GM12878 (cell line): Measurements from ENCODE around the gene NDOR1. TPM values are rescaled to one million over a fixed set of nuclear protein-coding genes. Genes with fewer than 3 reads are reported as not detected.

Experiments used
- ATAC-seq: fragments of 200-7000 bp; cut with Tn5 transposase; 3 replicates; pipeline ENCODE4 v1.9.1; 2020; ENCODE audit warnings: mild to moderate bottlenecking, moderate library complexity
- BruUV-seq: library from RNA; stranded (reverse); fragments of 400-500 nt; replicated peaks from 2 replicates; lab custom pipeline; 2021; lab: Mats Ljungman, UMichigan
- CTCF ChIA-PET: fragments of 300-600 bp; sonication (Branson Sonifier 250); formaldehyde crosslinking; extraction: SDS; loops from one replicate; lab custom pipeline; 2021; ENCODE audit warnings: inconsistent platforms; lab: Yijun Ruan, JAX
- POLR2A ChIA-PET: fragments of 350-600 bp; formaldehyde crosslinking; extraction: SDS; loops from one replicate; lab custom pipeline; 2021; ENCODE audit warnings: inconsistent platforms; lab: Charles Lee
- RAD21 ChIA-PET: fragments of 300-600 bp; sonication (Branson Sonifier 250); formaldehyde crosslinking; loops from one replicate; lab custom pipeline; 2023; ENCODE audit warnings: antibody characterized with exemption; ENCODE audit not compliant: unreplicated experiment; lab: Charles Lee
- SMC1A ChIA-PET: fragments of 300-600 bp; sonication (Branson Sonifier 250); formaldehyde crosslinking; loops from one replicate; lab custom pipeline; 2023; ENCODE audit not compliant: unreplicated experiment, uncharacterized antibody; lab: Charles Lee
- DNase-seq: peaks from one replicate; pipeline ENCODE4 v3.0.0-alpha.2; 2011; ENCODE audit warnings: low read depth, low spot score
- FAIRE-seq: peaks from 3 replicates; lab custom pipeline; 2011; peaks lifted over from hg19 to GRCh38; lab: Jason Lieb, UNC
- H2AFZ ChIP-seq: 2 replicates; pipeline ENCODE4 v1.6.0; 2011; ENCODE audit warnings: low read depth, low read length, control low read depth; ENCODE audit not compliant: control insufficient read depth
- H3K27ac ChIP-seq: 2 replicates; pipeline ENCODE4 v1.5.1; 2011; ENCODE audit warnings: control low read depth; ENCODE audit not compliant: control insufficient read depth, insufficient read depth
- H3K27me3 ChIP-seq, 2 experiments: replicated peaks in 1 of 2; 2 replicates each; pipeline versions ENCODE4 v1.6.0 to v1.6.1; 2011; ENCODE audit warnings: low read length in 1 of 2; ENCODE audit not compliant: control insufficient read depth in 2 of 2, insufficient read depth in 2 of 2
- H3K36me3 ChIP-seq, 2 experiments: 2 replicates each; pipeline ENCODE4 v1.5.1; 2011; ENCODE audit warnings: low read length in 1 of 2; ENCODE audit not compliant: control insufficient read depth in 2 of 2, insufficient read depth in 2 of 2
- H3K4me1 ChIP-seq: 2 replicates; pipeline ENCODE4 v1.6.1; 2011; ENCODE audit warnings: mild to moderate bottlenecking, low read length, moderate library complexity, mixed read lengths; ENCODE audit not compliant: control insufficient read depth, insufficient read depth
- H3K4me2 ChIP-seq: 2 replicates; pipeline ENCODE4 v1.6.0; 2011; ENCODE audit warnings: control low read depth; ENCODE audit not compliant: control insufficient read depth, insufficient read depth
- H3K4me3 ChIP-seq: fragments of 200-600 bp; sonication (generic); 2 replicates; pipeline ENCODE4 v1.5.1; 2016
- H3K79me2 ChIP-seq: 2 replicates; pipeline ENCODE4 v1.6.0; 2011; ENCODE audit warnings: low read length; ENCODE audit not compliant: control insufficient read depth, insufficient read depth
- H3K9ac ChIP-seq: 2 replicates; pipeline ENCODE4 v1.8.0; 2011; ENCODE audit warnings: low read length, control low read depth, mixed read lengths; ENCODE audit not compliant: control insufficient read depth, insufficient read depth
- H3K9me3 ChIP-seq: replicated peaks from 3 replicates; pipeline ENCODE4 v1.5.1; 2011; ENCODE audit warnings: mild to moderate bottlenecking, low read length; ENCODE audit not compliant: control insufficient read depth, insufficient read depth
- H4K20me1 ChIP-seq: 2 replicates; pipeline ENCODE4 v1.6.0; 2011; ENCODE audit not compliant: control insufficient read depth, insufficient read depth
- CHD2 ChIP-seq: IDR thresholded peaks from 2 replicates; pipeline ENCODE4 v1.6.1; 2011; ENCODE audit warnings: low read depth, low read length, improper control_type of control experiment, borderline replicate concordance
- CREB1 ChIP-seq: IDR thresholded peaks from 2 replicates; pipeline ENCODE4 v1.6.1; 2012; ENCODE audit warnings: low read depth, mild to moderate bottlenecking, inconsistent platforms
- ETV6 ChIP-seq, 2 experiments: fragments of 450-650 bp in 1 of 2; IDR thresholded peaks in 1 of 2; conservative IDR thresholded peaks in 1 of 2; 2 replicates each; pipeline ENCODE4 v1.6.1; 2014; ENCODE audit warnings: antibody characterized with exemption in 1 of 2, borderline replicate concordance in 1 of 2, low read depth in 1 of 2, mild to moderate bottlenecking in 1 of 2, moderate library complexity in 1 of 2
- FOXM1 ChIP-seq: IDR thresholded peaks from 2 replicates; pipeline ENCODE4 v1.6.1; 2012; ENCODE audit warnings: low read depth, mild to moderate bottlenecking, inconsistent platforms, low read length, moderate library complexity
- HDAC2 ChIP-seq: fragments of 200-600 bp; sonication (generic); IDR thresholded peaks from 2 replicates; pipeline ENCODE4 v1.6.1; 2017
- MXI1 ChIP-seq: fragments of 150-350 bp; IDR thresholded peaks from 2 replicates; pipeline ENCODE4 v1.6.1; 2011; ENCODE audit warnings: low read depth, mild to moderate bottlenecking, inconsistent platforms, low read length, improper control_type of control experiment
- NR2C1 ChIP-seq: fragments of 450-650 bp; IDR thresholded peaks from 2 replicates; pipeline ENCODE4 v1.6.1; 2017; ENCODE audit warnings: antibody characterized with exemption, mild to moderate bottlenecking, moderate library complexity
- RELA ChIP-seq: fragments of 450-650 bp; IDR thresholded peaks from 2 replicates; pipeline ENCODE4 v1.8.0; 2014; ENCODE audit warnings: borderline replicate concordance; ENCODE audit not compliant: partially characterized antibody
- SRF ChIP-seq, 2 experiments: IDR thresholded peaks; 2 replicates each; pipeline ENCODE4 v1.6.1; 2011; ENCODE audit warnings: low read depth in 2 of 2, low read length in 2 of 2, mild to moderate bottlenecking in 1 of 2, moderate library complexity in 1 of 2
- STAT3 ChIP-seq: IDR thresholded peaks from 2 replicates; pipeline ENCODE4 v1.6.1; 2011; ENCODE audit warnings: low read depth, low read length, improper control_type of control experiment
- WGBS: methylation state at CpG from one replicate; pipeline ENCODE4 v1.1.6; 2016; ENCODE audit warnings: low lambda C conversion rate; ENCODE audit not compliant: insufficient replicate concordance, insufficient coverage; ENCODE audit errors: missing lambda C conversion rate; 5-methylcytosine and 5-hydroxymethylcytosine counted together
- in situ Hi-C: fragments of 300-500 bp; cut with MboI; formaldehyde crosslinking; loops from 9 replicates; pipeline ENCODE4 v1.14.3; 2018; ENCODE audit warnings: mixed read lengths
- intact Hi-C: fragments of 100-400 bp; cut with micrococcal nuclease; formaldehyde crosslinking; loops from one replicate; pipeline ENCODE4 v1.14.2; 2022; ENCODE audit not compliant: unreplicated experiment
- polyA plus RNA-seq, 11 experiments: library from polyadenylated mRNA; depleted of rRNA in 4 of 11; unstranded in 6 of 11; stranded (reverse) in 5 of 11; fragments of >200 nt; fragmentation: Nextera tagmentation in 4 of 11; fragmentation: Illumina TruSeq in 1 of 11; extraction: Ambion mirVana in 4 of 11; extraction: Trizol in 1 of 11; gene quantifications; 1 replicate in 1 of 11; 2 replicates in 10 of 11; pipeline versions ENCODE4 v1.2.1 to v1.2.3, GENCODE V29; 2011 to 2016; ENCODE audit warnings: inconsistent platforms in 2 of 11, missing spikeins in 2 of 11, low read depth in 1 of 11
- total RNA-seq, 4 experiments: library from RNA; depleted of rRNA in 3 of 4; stranded (reverse); fragments of >200 nt in 3 of 4; fragmentation: Illumina TruSeq in 1 of 4; extraction: Trizol in 1 of 4; gene quantifications; 2 replicates each; pipeline versions ENCODE4 v1.2.1 to v1.2.3, GENCODE V29; 2013 to 2021
- TF ChIP-seq, protein P1 (sequence below): fragments of 450-650 bp; formaldehyde crosslinking; IDR thresholded peaks from 2 replicates; pipeline ENCODE4 v1.5.0; 2022; ENCODE audit warnings: mild to moderate bottlenecking, missing genetic modification characterization
- TF ChIP-seq, protein P2 (sequence below): fragments of 450-650 bp; IDR thresholded peaks from 2 replicates; pipeline ENCODE4 v1.6.1; 2014; ENCODE audit warnings: mild to moderate bottlenecking
- TF ChIP-seq, protein P3 (sequence below): fragments of 450-650 bp; IDR thresholded peaks from 2 replicates; pipeline ENCODE4 v1.6.1; 2017; ENCODE audit warnings: mild to moderate bottlenecking

Gene NDOR1
- total and polyA plus RNA-seq, 10 of the 15 experiments (the other 5 are each of a cell fraction or from before 2014, with no cell fraction given), result 0.04 to 32.9 (median 11.1) TPM

DNA sequence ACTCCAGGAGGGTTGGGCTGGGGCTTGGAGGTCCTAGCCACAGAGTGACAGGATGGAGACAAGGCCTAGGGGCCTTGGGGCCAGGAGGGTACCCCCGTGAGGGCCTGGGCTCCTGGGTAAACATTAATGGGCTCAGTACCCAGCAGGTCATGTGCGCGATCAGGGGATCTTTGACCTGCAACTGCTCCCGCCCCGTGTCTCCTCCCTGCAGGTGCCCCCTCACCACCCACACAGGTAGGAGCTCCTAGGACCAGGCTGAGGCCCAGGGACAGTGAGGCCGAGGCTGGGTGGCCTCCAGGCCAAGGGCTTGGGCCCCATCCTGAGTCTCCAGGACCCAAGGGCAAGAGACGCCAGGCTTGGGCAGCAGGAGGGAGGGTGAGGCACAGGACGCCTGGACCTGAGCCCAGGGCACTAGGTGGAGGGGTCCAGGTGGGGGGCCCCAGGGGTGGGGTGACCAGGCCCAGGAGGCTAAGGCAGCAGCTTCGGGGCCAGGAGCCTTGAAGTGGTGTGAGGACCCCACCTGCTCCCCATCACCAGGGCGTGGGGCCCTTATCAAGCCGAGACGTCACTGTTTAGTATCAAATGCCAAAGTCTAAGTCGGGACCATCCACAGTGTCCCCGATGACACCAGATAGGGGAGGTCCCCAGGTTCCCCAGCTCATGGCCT is 25.3 kb downstream of the NDOR1 start, which contains the start of gene SLC34A3 (continued):
- TF ChIP-seq, protein P1, sequence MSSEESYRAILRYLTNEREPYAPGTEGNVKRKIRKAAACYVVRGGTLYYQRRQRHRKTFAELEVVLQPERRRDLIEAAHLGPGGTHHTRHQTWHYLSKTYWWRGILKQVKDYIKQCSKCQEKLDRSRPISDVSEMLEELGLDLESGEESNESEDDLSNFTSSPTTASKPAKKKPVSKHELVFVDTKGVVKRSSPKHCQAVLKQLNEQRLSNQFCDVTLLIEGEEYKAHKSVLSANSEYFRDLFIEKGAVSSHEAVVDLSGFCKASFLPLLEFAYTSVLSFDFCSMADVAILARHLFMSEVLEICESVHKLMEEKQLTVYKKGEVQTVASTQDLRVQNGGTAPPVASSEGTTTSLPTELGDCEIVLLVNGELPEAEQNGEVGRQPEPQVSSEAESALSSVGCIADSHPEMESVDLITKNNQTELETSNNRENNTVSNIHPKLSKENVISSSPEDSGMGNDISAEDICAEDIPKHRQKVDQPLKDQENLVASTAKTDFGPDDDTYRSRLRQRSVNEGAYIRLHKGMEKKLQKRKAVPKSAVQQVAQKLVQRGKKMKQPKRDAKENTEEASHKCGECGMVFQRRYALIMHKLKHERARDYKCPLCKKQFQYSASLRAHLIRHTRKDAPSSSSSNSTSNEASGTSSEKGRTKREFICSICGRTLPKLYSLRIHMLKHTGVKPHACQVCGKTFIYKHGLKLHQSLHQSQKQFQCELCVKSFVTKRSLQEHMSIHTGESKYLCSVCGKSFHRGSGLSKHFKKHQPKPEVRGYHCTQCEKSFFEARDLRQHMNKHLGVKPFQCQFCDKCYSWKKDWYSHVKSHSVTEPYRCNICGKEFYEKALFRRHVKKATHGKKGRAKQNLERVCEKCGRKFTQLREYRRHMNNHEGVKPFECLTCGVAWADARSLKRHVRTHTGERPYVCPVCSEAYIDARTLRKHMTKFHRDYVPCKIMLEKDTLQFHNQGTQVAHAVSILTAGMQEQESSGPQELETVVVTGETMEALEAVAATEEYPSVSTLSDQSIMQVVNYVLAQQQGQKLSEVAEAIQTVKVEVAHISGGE, result no peak
- TF ChIP-seq CHD2, result no peak
- TF ChIP-seq ETV6 (conservative IDR thresholded peaks at IDR 0.05 in 1 of 2, IDR thresholded peaks at IDR 0.05 in 1 of 2; ENCODE audit: borderline replicate concordance in 1 of 2, low read depth in 1 of 2), result no peak

DNA sequence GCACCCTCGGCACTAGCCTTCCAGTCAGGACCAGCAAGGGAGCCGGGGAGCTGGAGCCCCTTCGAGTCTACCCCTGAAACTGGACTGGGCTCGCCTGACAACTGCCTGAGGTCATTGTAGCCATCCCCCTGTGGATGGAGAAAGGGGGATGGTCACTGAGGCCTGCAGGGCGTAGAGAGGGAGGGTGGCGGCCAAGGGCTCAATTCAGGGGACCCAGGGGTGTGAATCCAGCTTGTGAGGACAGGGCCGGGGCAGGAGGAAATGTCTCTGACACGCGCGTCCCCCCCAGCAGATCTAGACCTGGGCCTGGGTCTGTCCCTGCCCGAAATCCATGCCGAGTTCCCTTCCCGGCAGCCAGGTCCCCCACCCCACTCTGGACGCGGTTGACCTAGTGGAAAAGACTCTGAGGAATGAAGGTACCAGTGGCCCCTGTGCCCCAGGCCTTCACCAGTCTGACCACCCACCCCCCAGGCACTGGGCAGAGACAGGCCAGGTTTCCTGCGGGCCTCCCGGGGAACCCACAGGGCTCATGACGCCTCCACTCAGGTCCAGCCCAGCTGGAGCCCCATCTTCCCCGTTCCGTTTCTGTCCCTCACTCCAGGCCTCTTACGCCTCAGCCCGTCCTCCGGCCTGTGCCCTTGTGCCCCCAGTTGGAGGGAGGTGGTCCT is 26.0 kb downstream of the NDOR1 start:
- SMC1A ChIA-PET, result no interaction called here
- Histone ChIP-seq H3K79me2 (no peaks in the 10 kb centered on the region), H3K9me3 (no peaks in the 10 kb centered on the region), H3K36me3 (no peaks in the 10 kb centered on the region), H3K4me3 (no peak overlapping the region), H3K4me2 (no peak overlapping the region), H3K27ac (no peak overlapping the region), H3K9ac (no peak overlapping the region), H2AFZ (no peak overlapping the region), H3K27me3 (no peaks in the 10 kb centered on the region), H3K4me1 (peaks cover 5% of the 10 kb centered on the region), H4K20me1 (no peaks in the 10 kb centered on the region)
- in situ Hi-C loops (no loop called here), intact Hi-C loops (no loop called here)
- RAD21 ChIA-PET, result no interaction called here
- CTCF ChIA-PET, result interaction anchor here (1.2 kb wide), 1 partner anchor 112 kb away, joined by 4 read pairs; no protein-coding TSS in a partner anchor
- POLR2A ChIA-PET, result no interaction called here
- no peak for TF ChIP-seq STAT3
- no peak for TF ChIP-seq RELA
- no peak for TF ChIP-seq SRF (IDR thresholded peaks at IDR 0.05; ENCODE audit: low read depth in 2 of 2, low read length in 2 of 2)
- no peak for TF ChIP-seq NR2C1
- TF ChIP-seq, protein P2, sequence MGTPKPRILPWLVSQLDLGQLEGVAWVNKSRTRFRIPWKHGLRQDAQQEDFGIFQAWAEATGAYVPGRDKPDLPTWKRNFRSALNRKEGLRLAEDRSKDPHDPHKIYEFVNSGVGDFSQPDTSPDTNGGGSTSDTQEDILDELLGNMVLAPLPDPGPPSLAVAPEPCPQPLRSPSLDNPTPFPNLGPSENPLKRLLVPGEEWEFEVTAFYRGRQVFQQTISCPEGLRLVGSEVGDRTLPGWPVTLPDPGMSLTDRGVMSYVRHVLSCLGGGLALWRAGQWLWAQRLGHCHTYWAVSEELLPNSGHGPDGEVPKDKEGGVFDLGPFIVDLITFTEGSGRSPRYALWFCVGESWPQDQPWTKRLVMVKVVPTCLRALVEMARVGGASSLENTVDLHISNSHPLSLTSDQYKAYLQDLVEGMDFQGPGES, result no peak
- TF ChIP-seq MXI1, result no peak
- TF ChIP-seq FOXM1, result no peak
- no peak for TF ChIP-seq HDAC2
- TF ChIP-seq, protein P3, sequence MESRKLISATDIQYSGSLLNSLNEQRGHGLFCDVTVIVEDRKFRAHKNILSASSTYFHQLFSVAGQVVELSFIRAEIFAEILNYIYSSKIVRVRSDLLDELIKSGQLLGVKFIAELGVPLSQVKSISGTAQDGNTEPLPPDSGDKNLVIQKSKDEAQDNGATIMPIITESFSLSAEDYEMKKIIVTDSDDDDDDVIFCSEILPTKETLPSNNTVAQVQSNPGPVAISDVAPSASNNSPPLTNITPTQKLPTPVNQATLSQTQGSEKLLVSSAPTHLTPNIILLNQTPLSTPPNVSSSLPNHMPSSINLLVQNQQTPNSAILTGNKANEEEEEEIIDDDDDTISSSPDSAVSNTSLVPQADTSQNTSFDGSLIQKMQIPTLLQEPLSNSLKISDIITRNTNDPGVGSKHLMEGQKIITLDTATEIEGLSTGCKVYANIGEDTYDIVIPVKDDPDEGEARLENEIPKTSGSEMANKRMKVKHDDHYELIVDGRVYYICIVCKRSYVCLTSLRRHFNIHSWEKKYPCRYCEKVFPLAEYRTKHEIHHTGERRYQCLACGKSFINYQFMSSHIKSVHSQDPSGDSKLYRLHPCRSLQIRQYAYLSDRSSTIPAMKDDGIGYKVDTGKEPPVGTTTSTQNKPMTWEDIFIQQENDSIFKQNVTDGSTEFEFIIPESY, result no peak
- no peak for TF ChIP-seq CREB1
- no peak for FAIRE-seq
- no TSS peak for BruUV-seq
- 45% methylated on average over 20 of the region's 23 CpGs for WGBS
- ATAC-seq, result no peak
- DNase-seq, result no peak
